Measurements from ENCODE around the gene DPPA3.
"Not testable (repeated sequence)": the region's sequence is repeated elsewhere in the genome, so short reads cannot be mapped to it uniquely, and the experiment has no call there.

DPPA3 gene

GRCh38 chr12:7711133-7711532 is at the start of gene DPPA3:
Gene DPPA3 (plus strand): TSS chr12:7711433. CDS start chr12:7711571, 138 bp downstream.
- DNase-seq, result no peak

- no peak for DNase-seq
Measured at GRCh38 chr12:7661741-7662140, 49.5 kb upstream of the DPPA3 start.

- no peak for DNase-seq
Measured at GRCh38 chr12:7666595-7666994, 44.6 kb upstream of the DPPA3 start.

GRCh38 chr12:7667125-7667524 is 44.1 kb upstream of the DPPA3 start:
- no peak for DNase-seq

- DNase-seq, result no peak
Measured at GRCh38 chr12:7668171-7668570, 43.1 kb upstream of the DPPA3 start.

GRCh38 chr12:7675455-7675854 is 35.8 kb upstream of the DPPA3 start:
- DNase-seq, result not testable (repeated sequence)

GRCh38 chr12:7677432-7677888 is 33.8 kb upstream of the DPPA3 start:
- DNase-seq, result not testable (repeated sequence)

- DNase-seq, result no peak
Measured at GRCh38 chr12:7678744-7679143, 32.5 kb upstream of the DPPA3 start.

- no peak for DNase-seq
Measured at GRCh38 chr12:7679251-7680045, 31.8 kb upstream of the DPPA3 start.

- DNase-seq, result no peak
Measured at GRCh38 chr12:7681535-7681934, 29.7 kb upstream of the DPPA3 start.

- DNase-seq, result no peak
Measured at GRCh38 chr12:7693793-7694192, 17.4 kb upstream of the DPPA3 start.

- DNase-seq, result no peak
Measured at GRCh38 chr12:7694556-7695236, 16.5 kb upstream of the DPPA3 start.

- DNase-seq, result no peak
Measured at GRCh38 chr12:7695237-7695560, 16.0 kb upstream of the DPPA3 start.

- DNase-seq, result no peak
Measured at GRCh38 chr12:7695566-7696197, 15.6 kb upstream of the DPPA3 start, which contains the start of gene GDF3. Gene GDF3 (minus strand): TSS chr12:7695775. CDS start chr12:7695728, 47 bp downstream.

GRCh38 chr12:7705846-7706245 is 5.4 kb upstream of the DPPA3 start:
- DNase-seq, result no peak

- no peak for DNase-seq
Measured at GRCh38 chr12:7709969-7710675, 1.1 kb upstream of the DPPA3 start.

GRCh38 chr12:7712841-7713442 is 1.7 kb downstream of the DPPA3 start:
- DNase-seq, result no peak

- no peak for DNase-seq
Measured at GRCh38 chr12:7716381-7716780, 5.1 kb downstream of the DPPA3 start.

- DNase-seq, result no peak
Measured at GRCh38 chr12:7719946-7720730, 8.9 kb downstream of the DPPA3 start.

- DNase-seq, result no peak
Measured at GRCh38 chr12:7723926-7724325, 12.7 kb downstream of the DPPA3 start.

GRCh38 chr12:7729746-7730145 is 18.5 kb downstream of the DPPA3 start:
- DNase-seq, result no peak

GRCh38 chr12:7730984-7731383 is 19.8 kb downstream of the DPPA3 start:
- DNase-seq, result not testable (repeated sequence)
